Endodermal cell (in vitro differentiated cells): ENCODE measurements around the gene ACYP1. TPM values are rescaled to one million over a fixed set of nuclear protein-coding genes. Genes with fewer than 3 reads are reported as not detected.

Experiments
- DNase-seq: peaks from one replicate; pipeline ENCODE4 v3.0.0-alpha.2; 2017
- H3K27ac ChIP-seq: 2 replicates; pipeline ENCODE4 v1.5.1; 2013; ENCODE audit warnings: mild to moderate bottlenecking, low read depth, low read length, moderate library complexity
- H3K27me3 ChIP-seq: 2 replicates; pipeline ENCODE4 v1.6.1; 2013; ENCODE audit warnings: mild to moderate bottlenecking, low read length, moderate library complexity; ENCODE audit not compliant: insufficient read depth, control insufficient read depth, poor library complexity, severe bottlenecking
- H3K36me3 ChIP-seq: 2 replicates; pipeline ENCODE4 v1.7.0; 2013; ENCODE audit warnings: mild to moderate bottlenecking, low read length, moderate library complexity; ENCODE audit not compliant: control insufficient read depth, insufficient read depth
- H3K4me1 ChIP-seq: one replicate; pipeline ENCODE4 v1.7.0; 2013; ENCODE audit warnings: low read length; ENCODE audit not compliant: control insufficient read depth, insufficient read depth
- H3K4me3 ChIP-seq: 2 replicates; pipeline ENCODE4 v1.5.1; 2013; ENCODE audit warnings: mild to moderate bottlenecking, low read length, moderate library complexity
- H3K9ac ChIP-seq: 2 replicates; pipeline ENCODE4 v1.6.1; 2013; ENCODE audit warnings: mild to moderate bottlenecking, low read length, moderate library complexity; ENCODE audit not compliant: poor library complexity, severe bottlenecking; ENCODE audit errors: extremely low read depth
- H3K9me3 ChIP-seq: 2 replicates; pipeline ENCODE4 v1.6.1; 2013; ENCODE audit warnings: mild to moderate bottlenecking, low read length, moderate library complexity; ENCODE audit not compliant: control insufficient read depth
- H3K27ac Mint-ChIP-seq: 2 replicates; pipeline ENCODE4 v1.8.0; 2020; ENCODE audit warnings: mixed read lengths
- H3K27me3 Mint-ChIP-seq: 2 replicates; pipeline ENCODE4 v1.8.0; 2021; ENCODE audit warnings: mild to moderate bottlenecking, mixed read lengths; ENCODE audit not compliant: insufficient read depth
- H3K36me3 Mint-ChIP-seq: 2 replicates; pipeline ENCODE4 v1.8.0; 2020; ENCODE audit warnings: low read depth, mixed read lengths
- H3K4me1 Mint-ChIP-seq: 2 replicates; pipeline ENCODE4 v1.8.0; 2020; ENCODE audit warnings: mixed read lengths
- H3K4me3 Mint-ChIP-seq: 2 replicates; pipeline ENCODE4 v1.8.0; 2020; ENCODE audit warnings: mild to moderate bottlenecking, moderate library complexity, mixed read lengths
- H3K9me3 Mint-ChIP-seq: 2 replicates; pipeline ENCODE4 v1.8.0; 2020; ENCODE audit warnings: mild to moderate bottlenecking, mixed read lengths
- WGBS, 2 experiments: methylation state at CpG; one replicate each; pipeline versions ENCODE4 v1.1.5 to v1.1.7; 2013; ENCODE audit warnings: missing lambda C conversion rate in 2 of 2, mixed read lengths in 1 of 2; ENCODE audit not compliant: insufficient coverage in 1 of 2, insufficient read length in 1 of 2; 5-methylcytosine and 5-hydroxymethylcytosine counted together
- total RNA-seq, 2 donors: library from RNA; stranded (reverse); fragmentation: NEBNext Ultra II Directional in 1 of 2; extraction: Animal tissue kit (Norgen Biotek cat#: 25700) in 1 of 2; gene quantifications; 2 replicates in 1 of 2; 3 replicates in 1 of 2; pipeline ENCODE4 v1.2.1, GENCODE V29; 2021
- TF ChIP-seq, protein P1 (sequence below): fragments of 200-600 bp; sonication (generic); conservative IDR thresholded peaks from 2 replicates; pipeline ENCODE4 v1.5.0; 2021; ENCODE audit warnings: antibody characterized with exemption, mild to moderate bottlenecking

ACYP1 gene
- total RNA-seq, 2 donors from 2014 or later = 21.4 to 26.0 TPM

DNA sequence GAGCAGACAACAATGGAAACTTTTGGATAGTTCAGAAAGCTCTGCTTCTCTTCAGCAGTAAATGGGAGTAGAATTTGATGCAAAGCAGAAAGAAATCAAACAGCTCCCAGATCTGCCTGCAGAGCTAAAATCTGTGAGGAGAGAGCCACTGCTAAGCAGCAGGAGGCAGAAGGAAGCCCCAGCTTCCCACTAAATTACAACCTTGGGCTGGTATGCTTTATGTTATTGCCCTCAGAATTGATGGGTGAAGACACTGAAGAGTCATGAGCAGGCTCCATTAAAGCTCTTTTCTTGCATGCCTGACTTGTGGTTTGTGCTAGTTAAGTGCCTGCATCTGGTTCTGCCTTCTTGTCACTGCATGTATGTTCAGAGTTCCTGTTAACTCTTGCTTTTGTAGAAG, 14.0 kb upstream of the ACYP1 start:
- no peak overlapping the region for H3K27ac ChIP-seq
- Mint-ChIP-seq H3K27me3 (no peaks in the 10 kb centered on the region), H3K4me3 (no peak overlapping the region), H3K36me3 (peaks cover 6% of the 10 kb centered on the region), H3K4me1 (no peaks in the 10 kb centered on the region), H3K9me3 (no peaks in the 10 kb centered on the region), H3K27ac (no peak overlapping the region)
- H3K9ac ChIP-seq = no peak overlapping the region
- H3K9me3 ChIP-seq = no peaks in the 10 kb centered on the region
- H3K4me3 ChIP-seq = no peak overlapping the region
- TF ChIP-seq, protein P1, sequence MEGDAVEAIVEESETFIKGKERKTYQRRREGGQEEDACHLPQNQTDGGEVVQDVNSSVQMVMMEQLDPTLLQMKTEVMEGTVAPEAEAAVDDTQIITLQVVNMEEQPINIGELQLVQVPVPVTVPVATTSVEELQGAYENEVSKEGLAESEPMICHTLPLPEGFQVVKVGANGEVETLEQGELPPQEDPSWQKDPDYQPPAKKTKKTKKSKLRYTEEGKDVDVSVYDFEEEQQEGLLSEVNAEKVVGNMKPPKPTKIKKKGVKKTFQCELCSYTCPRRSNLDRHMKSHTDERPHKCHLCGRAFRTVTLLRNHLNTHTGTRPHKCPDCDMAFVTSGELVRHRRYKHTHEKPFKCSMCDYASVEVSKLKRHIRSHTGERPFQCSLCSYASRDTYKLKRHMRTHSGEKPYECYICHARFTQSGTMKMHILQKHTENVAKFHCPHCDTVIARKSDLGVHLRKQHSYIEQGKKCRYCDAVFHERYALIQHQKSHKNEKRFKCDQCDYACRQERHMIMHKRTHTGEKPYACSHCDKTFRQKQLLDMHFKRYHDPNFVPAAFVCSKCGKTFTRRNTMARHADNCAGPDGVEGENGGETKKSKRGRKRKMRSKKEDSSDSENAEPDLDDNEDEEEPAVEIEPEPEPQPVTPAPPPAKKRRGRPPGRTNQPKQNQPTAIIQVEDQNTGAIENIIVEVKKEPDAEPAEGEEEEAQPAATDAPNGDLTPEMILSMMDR = no peak
- H3K27me3 ChIP-seq = no peaks in the 10 kb centered on the region
- H3K4me1 ChIP-seq = peaks cover 2% of the 10 kb centered on the region
- H3K36me3 ChIP-seq = peaks cover 3% of the 10 kb centered on the region
- DNase-seq = no peak

DNA sequence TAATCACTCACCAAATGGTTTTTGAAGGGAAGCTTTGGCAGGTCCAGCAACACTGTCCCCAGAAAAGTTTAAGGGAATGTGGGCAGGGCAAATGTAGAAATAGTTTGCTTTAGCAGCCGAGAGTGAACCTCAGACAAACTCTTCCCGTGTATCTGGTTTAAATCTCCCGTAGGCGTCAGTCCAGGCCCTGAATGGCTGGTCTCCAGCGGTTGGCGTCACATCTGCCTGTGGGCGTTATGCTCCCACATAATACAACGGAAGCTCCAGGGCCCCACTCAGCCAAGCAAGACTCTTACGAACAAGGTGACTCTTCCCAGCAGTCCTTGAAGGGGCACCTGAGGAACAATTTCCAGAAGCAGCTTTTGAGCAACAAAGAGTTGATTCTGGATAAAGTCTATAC, 6.6 kb upstream of the ACYP1 start:
- Mint-ChIP-seq H3K9me3 (no peaks in the 10 kb centered on the region), H3K4me1 (peaks cover 4% of the 10 kb centered on the region), H3K36me3 (no peaks in the 10 kb centered on the region), H3K27me3 (no peaks in the 10 kb centered on the region), H3K27ac (no peak overlapping the region), H3K4me3 (no peak overlapping the region)
- H3K4me1 ChIP-seq = no peaks in the 10 kb centered on the region
- H3K36me3 ChIP-seq = no peaks in the 10 kb centered on the region
- H3K9ac ChIP-seq = peak overlapping the region; percentile 68
- no peak for DNase-seq
- H3K27me3 ChIP-seq = no peaks in the 10 kb centered on the region
- no peaks in the 10 kb centered on the region for H3K9me3 ChIP-seq
- H3K4me3 ChIP-seq = peak overlapping the region; percentile 90
- no peak overlapping the region for H3K27ac ChIP-seq
- TF ChIP-seq, protein P1 = no peak
- 94 to 96% methylated on average over 9 of the region's 9 CpGs for WGBS, 2 experiments

- H3K4me3 ChIP-seq = peak overlapping the region; percentile 90
- peak overlapping the region; percentile 96 for H3K27ac Mint-ChIP-seq
- no peak for DNase-seq
- H3K36me3 Mint-ChIP-seq = no peaks in the 10 kb centered on the region
- H3K36me3 ChIP-seq = no peaks in the 10 kb centered on the region
- H3K27ac ChIP-seq = no peak overlapping the region
- 33 to 76% methylated on average over 12 of the region's 12 CpGs for WGBS, 2 experiments
- no peaks in the 10 kb centered on the region for H3K9me3 ChIP-seq
- H3K4me1 ChIP-seq = no peaks in the 10 kb centered on the region
- TF ChIP-seq, protein P1 = no peak
- H3K9me3 Mint-ChIP-seq = no peaks in the 10 kb centered on the region
- no peaks in the 10 kb centered on the region for H3K27me3 Mint-ChIP-seq
- H3K9ac ChIP-seq = peak overlapping the region; percentile 68
- no peak overlapping the region for H3K4me3 Mint-ChIP-seq
- peaks cover 4% of the 10 kb centered on the region for H3K4me1 Mint-ChIP-seq
- no peaks in the 10 kb centered on the region for H3K27me3 ChIP-seq
These were observed 6.0 kb upstream of the ACYP1 start for GRCh38 chr14:75069811-75070145.
